ENCODE results near the gene GCNT2. TPM values are rescaled to one million over a fixed set of nuclear protein-coding genes. Genes with fewer than 3 reads are reported as not detected.

The GCNT2 gene
- polyA plus RNA-seq, 3 donors = 3.5 to 10.0 (median 4.3) TPM

DNA sequence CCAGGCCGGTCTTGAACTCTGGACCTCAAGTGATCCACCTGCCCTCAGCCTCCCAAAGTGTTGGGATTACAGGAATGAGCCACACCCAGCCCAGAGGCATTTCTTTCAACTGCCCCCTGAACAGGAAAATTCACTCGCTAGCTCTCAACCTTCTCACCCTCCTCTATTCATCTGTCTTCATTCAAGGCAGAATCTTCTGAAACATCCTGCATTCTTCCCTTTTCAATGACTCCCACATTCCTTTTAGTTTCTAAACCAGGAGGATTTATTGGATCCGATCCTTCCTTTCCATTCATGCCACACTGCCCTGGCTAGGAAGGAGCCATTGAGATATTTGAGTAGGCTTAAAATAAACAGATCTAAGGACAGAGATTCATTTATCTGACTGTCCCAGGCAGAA lies 120.4 kb downstream of the GCNT2 start:
- Histone ChIP-seq H3K9ac (ENCODE audit: insufficient read depth, low read length, poor library complexity, severe bottlenecking) (no peak overlapping the region), H3K27me3 (ENCODE audit: control insufficient read depth in 2 of 2, insufficient read depth in 2 of 2, low read length in 2 of 2) (no peaks in the 10 kb centered on the region), H4K20me1 (ENCODE audit: insufficient read depth, low read length) (no peaks in the 10 kb centered on the region), H3K4me2 (replicated peaks; ENCODE audit: extremely low read depth, low read length, poor library complexity, severe bottlenecking) (no peak overlapping the region), H3K79me2 (ENCODE audit: insufficient read depth, low read length) (no peaks in the 10 kb centered on the region), H3K36me3 (replicated peaks in 1 of 2; ENCODE audit: control insufficient read depth in 1 of 2, insufficient read depth in 2 of 2, low read length in 2 of 2) (no peaks in the 10 kb centered on the region), H3K9me3 (replicated peaks in 1 of 2; ENCODE audit: control insufficient read depth in 1 of 2, insufficient read depth in 1 of 2, low read length in 2 of 2) (no peaks in the 10 kb centered on the region), H3K4me3 (replicated peaks in 1 of 3; ENCODE audit: low read depth in 2 of 3, low read length in 3 of 3) (no peak overlapping the region), H3K4me1 (ENCODE audit: control insufficient read depth in 1 of 2, insufficient read depth in 2 of 2, low read length in 2 of 2) (peaks cover 40 to 45% of the 10 kb centered on the region in 2 donors), H2AFZ (ENCODE audit: insufficient read depth, low read depth, low read length, poor library complexity, severe bottlenecking) (no peak overlapping the region), H3K27ac (ENCODE audit: low read depth in 1 of 2, low read length in 2 of 2) (no peak overlapping the region)
- peaks cover 47% of the 10 kb centered on the region for H3K4me1 Mint-ChIP-seq
- peaks cover 0 to 8% (median 0%) of the 10 kb centered on the region in 7 donors for H3K9me3 Mint-ChIP-seq
- no peak for DNase-seq
- peaks cover 6 to 7% of the 10 kb centered on the region in 2 donors for H3K36me3 Mint-ChIP-seq
- intact Hi-C loops (cut with micrococcal nuclease) = loop anchor here in 1 of 2 donors (5.0 kb wide), 1 partner anchor 51 kb away; the partner anchor contains the start of genes C6orf52 and PAK1IP1
- TF ChIP-seq, protein P1, sequence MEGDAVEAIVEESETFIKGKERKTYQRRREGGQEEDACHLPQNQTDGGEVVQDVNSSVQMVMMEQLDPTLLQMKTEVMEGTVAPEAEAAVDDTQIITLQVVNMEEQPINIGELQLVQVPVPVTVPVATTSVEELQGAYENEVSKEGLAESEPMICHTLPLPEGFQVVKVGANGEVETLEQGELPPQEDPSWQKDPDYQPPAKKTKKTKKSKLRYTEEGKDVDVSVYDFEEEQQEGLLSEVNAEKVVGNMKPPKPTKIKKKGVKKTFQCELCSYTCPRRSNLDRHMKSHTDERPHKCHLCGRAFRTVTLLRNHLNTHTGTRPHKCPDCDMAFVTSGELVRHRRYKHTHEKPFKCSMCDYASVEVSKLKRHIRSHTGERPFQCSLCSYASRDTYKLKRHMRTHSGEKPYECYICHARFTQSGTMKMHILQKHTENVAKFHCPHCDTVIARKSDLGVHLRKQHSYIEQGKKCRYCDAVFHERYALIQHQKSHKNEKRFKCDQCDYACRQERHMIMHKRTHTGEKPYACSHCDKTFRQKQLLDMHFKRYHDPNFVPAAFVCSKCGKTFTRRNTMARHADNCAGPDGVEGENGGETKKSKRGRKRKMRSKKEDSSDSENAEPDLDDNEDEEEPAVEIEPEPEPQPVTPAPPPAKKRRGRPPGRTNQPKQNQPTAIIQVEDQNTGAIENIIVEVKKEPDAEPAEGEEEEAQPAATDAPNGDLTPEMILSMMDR (IDR thresholded peaks at IDR 0.05) = no peak
- peaks cover 0 to 1% (median 0%) of the 10 kb centered on the region in 3 donors for H3K27me3 Mint-ChIP-seq (ENCODE audit: low read depth in 3 of 3)
- 100% methylated on average over 1 of the region's 3 CpGs for WGBS (ENCODE audit: insufficient coverage)
- peak overlapping the region in 2 of 7 donors; percentile 25 to 51 for H3K27ac Mint-ChIP-seq
- no peak overlapping the region for H3K4me3 Mint-ChIP-seq

DNA sequence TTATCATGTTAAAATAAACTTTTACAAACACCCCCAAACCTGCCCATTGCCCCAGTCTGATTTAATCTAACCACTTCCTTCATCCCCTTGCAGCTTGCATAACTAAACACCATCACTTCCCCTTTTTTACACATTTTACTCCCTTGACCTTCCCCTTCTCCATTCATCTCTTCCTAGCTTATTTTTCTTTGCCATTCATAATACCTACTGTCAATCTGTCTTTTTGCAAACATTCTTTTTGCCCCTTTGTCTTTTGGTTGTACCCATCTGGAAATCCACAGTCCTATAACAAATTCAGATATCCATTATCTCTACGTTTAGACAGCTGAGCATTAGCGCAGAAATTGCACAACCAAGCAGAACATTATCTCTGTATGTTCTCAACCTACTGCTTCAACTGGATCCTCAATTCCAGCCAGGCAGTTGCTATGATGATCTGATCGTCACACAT lies 122.1 kb downstream of the GCNT2 start:
- peaks cover 6 to 7% of the 10 kb centered on the region in 2 donors for H3K36me3 Mint-ChIP-seq
- peaks cover 0 to 8% (median 0%) of the 10 kb centered on the region in 7 donors for H3K9me3 Mint-ChIP-seq
- 0% methylated on average over 3 of the region's 3 CpGs for WGBS (ENCODE audit: insufficient coverage)
- Histone ChIP-seq H3K27ac (ENCODE audit: low read depth in 1 of 2, low read length in 2 of 2) (peak overlapping the region in 1 of 2 donors; percentile 60), H3K4me3 (replicated peaks in 1 of 3; ENCODE audit: low read depth in 2 of 3, low read length in 3 of 3) (peak overlapping the region in 2 of 3 experiments; percentile 9 to 57), H3K4me2 (replicated peaks; ENCODE audit: extremely low read depth, low read length, poor library complexity, severe bottlenecking) (peak overlapping the region; percentile 71), H3K79me2 (ENCODE audit: insufficient read depth, low read length) (no peaks in the 10 kb centered on the region), H3K4me1 (ENCODE audit: control insufficient read depth in 1 of 2, insufficient read depth in 2 of 2, low read length in 2 of 2) (peaks cover 34 to 35% of the 10 kb centered on the region in 2 donors), H3K9ac (ENCODE audit: insufficient read depth, low read length, poor library complexity, severe bottlenecking) (no peak overlapping the region), H2AFZ (ENCODE audit: insufficient read depth, low read depth, low read length, poor library complexity, severe bottlenecking) (no peak overlapping the region), H3K36me3 (replicated peaks in 1 of 2; ENCODE audit: control insufficient read depth in 1 of 2, insufficient read depth in 2 of 2, low read length in 2 of 2) (no peaks in the 10 kb centered on the region), H3K9me3 (replicated peaks in 1 of 2; ENCODE audit: control insufficient read depth in 1 of 2, insufficient read depth in 1 of 2, low read length in 2 of 2) (no peaks in the 10 kb centered on the region), H3K27me3 (ENCODE audit: control insufficient read depth in 2 of 2, insufficient read depth in 2 of 2, low read length in 2 of 2) (no peaks in the 10 kb centered on the region), H4K20me1 (ENCODE audit: insufficient read depth, low read length) (no peaks in the 10 kb centered on the region)
- peak; percentile 67 to 80 (median 79) for DNase-seq
- peaks cover 40% of the 10 kb centered on the region for H3K4me1 Mint-ChIP-seq
- peak overlapping the region in 1 of 2 donors; percentile 77 for H3K4me3 Mint-ChIP-seq
- peak overlapping the region; percentile 58 to 92 (median 87) for H3K27ac Mint-ChIP-seq
- TF ChIP-seq, protein P1 (IDR thresholded peaks at IDR 0.05) = no peak
- intact Hi-C loops (cut with micrococcal nuclease) = loop anchor here in 1 of 2 donors (5.0 kb wide), 1 partner anchor 49 kb away; the partner anchor contains the start of genes C6orf52 and PAK1IP1
- H3K27me3 Mint-ChIP-seq (ENCODE audit: low read depth in 3 of 3) = peaks cover 0 to 2% (median 2%) of the 10 kb centered on the region in 3 donors
